ENCODE measurements around the gene RPGR. TPM values are rescaled to one million over a fixed set of nuclear protein-coding genes. Genes with fewer than 3 reads are reported as not detected.

Gene RPGR, protein sequence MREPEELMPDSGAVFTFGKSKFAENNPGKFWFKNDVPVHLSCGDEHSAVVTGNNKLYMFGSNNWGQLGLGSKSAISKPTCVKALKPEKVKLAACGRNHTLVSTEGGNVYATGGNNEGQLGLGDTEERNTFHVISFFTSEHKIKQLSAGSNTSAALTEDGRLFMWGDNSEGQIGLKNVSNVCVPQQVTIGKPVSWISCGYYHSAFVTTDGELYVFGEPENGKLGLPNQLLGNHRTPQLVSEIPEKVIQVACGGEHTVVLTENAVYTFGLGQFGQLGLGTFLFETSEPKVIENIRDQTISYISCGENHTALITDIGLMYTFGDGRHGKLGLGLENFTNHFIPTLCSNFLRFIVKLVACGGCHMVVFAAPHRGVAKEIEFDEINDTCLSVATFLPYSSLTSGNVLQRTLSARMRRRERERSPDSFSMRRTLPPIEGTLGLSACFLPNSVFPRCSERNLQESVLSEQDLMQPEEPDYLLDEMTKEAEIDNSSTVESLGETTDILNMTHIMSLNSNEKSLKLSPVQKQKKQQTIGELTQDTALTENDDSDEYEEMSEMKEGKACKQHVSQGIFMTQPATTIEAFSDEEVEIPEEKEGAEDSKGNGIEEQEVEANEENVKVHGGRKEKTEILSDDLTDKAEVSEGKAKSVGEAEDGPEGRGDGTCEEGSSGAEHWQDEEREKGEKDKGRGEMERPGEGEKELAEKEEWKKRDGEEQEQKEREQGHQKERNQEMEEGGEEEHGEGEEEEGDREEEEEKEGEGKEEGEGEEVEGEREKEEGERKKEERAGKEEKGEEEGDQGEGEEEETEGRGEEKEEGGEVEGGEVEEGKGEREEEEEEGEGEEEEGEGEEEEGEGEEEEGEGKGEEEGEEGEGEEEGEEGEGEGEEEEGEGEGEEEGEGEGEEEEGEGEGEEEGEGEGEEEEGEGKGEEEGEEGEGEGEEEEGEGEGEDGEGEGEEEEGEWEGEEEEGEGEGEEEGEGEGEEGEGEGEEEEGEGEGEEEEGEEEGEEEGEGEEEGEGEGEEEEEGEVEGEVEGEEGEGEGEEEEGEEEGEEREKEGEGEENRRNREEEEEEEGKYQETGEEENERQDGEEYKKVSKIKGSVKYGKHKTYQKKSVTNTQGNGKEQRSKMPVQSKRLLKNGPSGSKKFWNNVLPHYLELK
- 10 to 100 TPM in 3 of 4 donors, 1 to 10 TPM in 1; 8.1 to 18.5 (median 14.7) TPM for polyA plus RNA-seq (ENCODE audit: insufficient read length in 4 of 4)

DNA sequence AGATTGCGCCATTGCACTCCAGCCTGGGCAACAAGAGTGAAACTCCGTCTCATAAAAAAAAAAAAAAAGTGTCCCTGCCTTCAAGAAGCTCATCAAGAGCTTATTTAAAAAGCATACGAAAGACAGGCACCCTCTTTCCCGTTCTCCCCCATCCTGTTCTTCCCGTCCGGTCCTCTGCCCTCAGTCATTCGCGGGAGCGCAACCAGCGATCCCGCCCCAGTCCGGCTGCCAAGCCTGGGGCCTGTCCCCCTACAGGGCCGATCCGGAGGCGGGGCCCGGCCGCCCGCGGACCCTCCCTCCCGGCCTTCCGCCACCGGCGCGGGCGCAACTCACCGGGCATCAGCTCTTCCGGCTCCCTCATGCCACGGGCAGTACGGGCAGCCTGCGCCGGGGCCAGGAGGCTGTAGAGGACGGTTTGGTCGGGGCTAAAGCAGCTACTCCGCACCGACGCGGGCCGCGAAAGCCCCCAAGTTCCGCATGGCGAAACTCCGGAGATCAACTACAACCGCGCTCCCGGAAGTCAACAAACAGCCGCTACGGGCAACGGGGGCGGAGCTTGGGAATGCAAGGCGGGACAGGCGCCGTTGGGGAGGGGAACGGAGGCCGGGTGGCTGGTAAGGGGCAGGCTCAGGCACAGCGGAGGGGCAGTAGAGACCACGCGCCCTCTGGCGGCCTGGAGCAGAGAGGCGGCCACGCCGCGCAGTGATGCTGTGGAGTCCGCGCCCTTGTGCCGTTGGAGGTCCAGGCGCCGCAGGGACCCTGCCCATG is at the start of gene RPGR:
Gene RPGR, minus strand, starts transcription at position 503 of the 768 bp plus-strand sequence. Its CDS starts 142 bp downstream, at position 361.
- DNase-seq (ENCODE audit: low read depth in 4 of 4, low spot score in 3 of 4): peak; percentile 70 to 82 (median 77)

DNA sequence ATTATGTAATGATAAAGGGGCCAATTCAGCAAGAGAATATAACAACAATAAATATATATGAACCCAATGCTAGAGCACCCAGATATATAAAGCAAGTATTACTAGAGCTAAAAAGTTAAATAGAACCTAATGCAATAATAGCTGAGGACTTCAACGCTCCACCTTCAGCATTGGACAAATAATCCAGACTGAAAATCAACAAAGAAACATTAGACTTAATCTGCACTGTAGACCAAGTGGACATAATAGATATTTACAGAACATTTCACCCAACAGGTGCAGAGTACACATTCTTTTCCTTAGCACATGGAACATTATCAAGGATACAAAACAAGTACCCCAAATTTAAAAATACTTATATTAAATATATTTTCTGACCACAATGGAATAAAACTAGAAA is 49.4 kb upstream of the RPGR start:
- DNase-seq (ENCODE audit: low read depth in 4 of 4, low spot score in 3 of 4): no peak

DNA sequence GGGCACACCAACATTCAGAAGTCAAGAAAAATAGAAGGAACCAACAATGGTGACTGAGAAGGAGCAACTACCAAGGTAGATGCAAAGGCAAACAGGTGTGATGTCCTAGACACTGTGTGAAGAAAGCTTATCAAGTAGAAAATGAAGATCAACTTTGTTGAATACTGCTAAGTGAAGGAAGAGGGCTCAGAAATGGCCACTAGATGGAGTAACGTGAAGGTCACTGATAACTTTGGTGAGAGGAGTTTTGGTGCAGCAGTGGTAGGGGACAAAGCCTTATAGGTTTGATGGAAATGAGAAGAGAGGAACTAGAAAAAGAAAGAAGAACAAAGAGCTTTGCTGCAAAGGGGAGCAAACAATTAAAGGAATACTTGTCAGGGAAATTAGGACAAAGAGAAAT is 48.6 kb upstream of the RPGR start:
- no peak for DNase-seq (ENCODE audit: low read depth in 4 of 4, low spot score in 3 of 4)

DNA sequence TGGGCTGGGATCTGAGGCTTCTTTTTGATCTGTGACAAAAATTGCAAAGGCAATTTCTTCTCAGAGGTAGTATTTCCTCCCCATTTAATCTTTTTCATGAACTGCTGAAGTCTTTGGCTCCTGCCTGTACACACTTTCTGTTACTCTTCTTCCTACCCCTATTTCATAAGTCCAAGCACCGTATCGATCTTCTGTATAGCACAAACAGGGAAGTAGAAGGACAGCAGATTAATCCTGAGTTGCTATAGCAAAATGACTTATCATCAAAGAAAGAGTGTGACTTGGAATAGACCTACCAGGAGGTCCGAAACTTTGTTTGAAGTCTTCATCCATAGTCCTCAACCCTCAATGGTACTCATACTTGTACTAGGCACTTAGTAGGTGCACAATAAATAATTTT is 47.1 kb upstream of the RPGR start:
- no peak for DNase-seq (ENCODE audit: low read depth in 4 of 4, low spot score in 3 of 4)

DNA sequence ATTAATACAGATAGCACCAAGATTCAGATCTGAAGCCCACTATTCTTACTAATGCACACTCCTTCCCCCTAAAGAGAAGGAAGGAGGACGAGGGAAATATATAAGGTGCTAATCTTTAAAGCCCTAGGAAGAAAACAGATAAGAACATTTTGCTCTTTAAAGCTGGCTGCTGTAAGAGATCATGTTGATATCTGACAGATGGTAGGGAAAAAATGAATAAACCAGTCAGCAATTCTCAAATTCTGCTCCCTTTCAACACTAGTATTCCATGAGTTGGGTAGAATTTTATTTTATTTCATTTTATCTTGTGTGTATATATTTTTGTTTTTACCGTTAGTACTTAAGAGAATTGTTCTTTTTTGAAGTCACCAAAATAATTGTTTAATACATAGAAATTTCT is 44.3 kb upstream of the RPGR start:
- no peak for DNase-seq (ENCODE audit: low read depth in 4 of 4, low spot score in 3 of 4)

DNA sequence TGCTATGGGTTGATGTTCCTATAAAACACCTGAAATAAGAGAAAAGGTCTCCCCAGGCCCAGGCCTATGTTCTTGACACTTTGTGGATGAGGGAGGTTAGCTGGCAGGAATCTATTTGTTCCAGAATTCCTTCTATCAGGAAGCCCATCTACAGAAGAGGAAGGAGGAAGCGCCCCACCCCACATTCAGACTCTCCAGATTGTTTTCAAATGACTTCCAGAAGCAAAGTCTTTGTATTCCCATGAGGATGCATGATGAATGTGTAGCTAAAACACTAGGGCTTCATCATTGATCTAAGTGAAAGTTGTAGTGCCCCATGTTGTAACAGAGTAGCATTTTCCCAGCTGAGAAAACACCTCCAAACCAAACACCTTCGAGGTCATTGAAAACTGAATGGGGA is 41.5 kb upstream of the RPGR start:
- DNase-seq (ENCODE audit: low read depth in 4 of 4, low spot score in 3 of 4): no peak

DNA sequence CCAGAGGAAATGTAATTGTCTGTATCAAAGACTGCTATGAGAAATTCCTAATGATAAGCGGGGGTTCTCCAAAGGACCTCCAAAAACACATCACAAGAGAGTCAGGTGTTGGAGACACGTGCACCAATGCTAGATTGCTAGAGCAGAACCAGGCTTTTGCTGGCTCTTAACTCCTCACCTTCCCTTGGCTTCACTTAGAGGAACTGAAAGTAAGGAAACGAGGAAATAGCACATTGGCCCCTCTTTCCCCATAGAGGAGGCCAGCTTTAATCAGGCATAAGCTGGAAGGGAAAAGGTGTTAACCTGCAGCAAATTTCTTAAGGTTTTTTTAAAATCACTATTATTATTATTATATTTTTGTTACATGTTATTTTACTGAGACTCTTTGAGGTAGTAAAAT is 38.6 kb upstream of the RPGR start:
- no peak for DNase-seq (ENCODE audit: low read depth in 4 of 4, low spot score in 3 of 4)

DNA sequence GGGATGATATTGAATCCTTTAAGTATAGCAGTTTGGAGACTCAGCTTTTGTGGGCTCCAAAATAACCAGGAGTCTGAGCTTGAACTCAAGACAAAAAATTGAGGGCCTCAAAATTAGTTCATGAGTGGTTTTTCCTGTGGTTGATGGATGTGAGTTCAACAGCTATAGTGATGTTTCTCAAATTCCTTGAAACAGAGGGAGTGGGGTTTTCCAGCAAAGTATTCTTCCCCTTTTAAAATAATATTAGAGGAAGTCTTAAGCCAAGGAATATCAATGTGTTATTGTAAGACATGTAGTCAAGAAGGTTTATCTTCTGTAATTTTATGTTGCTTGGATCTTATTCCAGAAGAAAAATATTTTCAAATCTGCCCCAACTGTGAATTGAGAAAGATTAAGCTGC is 35.7 kb upstream of the RPGR start:
- no peak for DNase-seq (ENCODE audit: low read depth in 4 of 4, low spot score in 3 of 4)

DNA sequence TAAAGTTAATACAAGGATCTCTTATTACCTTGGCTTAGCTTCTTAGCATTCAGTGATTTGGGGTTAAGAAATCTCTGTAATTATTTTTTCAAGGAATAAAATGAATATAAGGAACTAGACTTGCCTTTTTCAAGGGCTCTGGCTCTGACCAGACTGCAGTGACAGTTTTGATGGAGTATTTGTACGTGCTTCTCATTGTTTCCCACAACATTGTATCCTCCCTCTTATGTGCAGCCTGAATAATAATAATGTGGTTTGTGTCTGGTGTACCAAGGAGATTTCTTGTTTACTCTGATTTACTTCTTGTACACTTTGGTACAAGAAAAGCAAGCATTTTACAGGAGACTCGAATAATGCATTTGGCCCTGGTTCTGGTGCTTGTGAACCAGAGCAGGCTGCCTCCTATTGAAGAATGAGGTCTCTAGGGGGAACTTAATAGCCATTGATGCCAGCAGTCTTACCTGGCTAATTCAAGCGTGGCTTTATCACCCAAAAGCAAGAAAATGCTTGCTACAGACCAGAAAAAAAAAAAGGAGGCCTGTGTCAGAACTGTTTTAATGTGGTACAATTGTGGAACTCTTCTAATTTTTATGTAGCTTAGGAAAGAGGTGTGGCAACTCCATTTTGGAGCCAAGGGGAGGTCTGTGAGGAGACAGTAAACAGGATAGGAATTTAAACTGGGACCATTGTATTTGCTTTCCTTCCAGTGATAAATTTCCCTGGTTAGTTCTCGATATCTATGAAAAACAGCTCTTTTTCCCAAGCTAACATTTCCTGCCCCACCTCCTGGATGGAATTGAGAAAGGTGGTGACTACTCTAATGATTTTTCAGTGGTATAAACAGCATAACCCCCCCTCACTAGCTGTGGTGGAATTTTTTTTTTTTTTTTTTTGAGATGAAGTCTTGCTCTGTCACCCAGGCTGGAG is 30.7 kb upstream of the RPGR start:
- no peak for DNase-seq (ENCODE audit: low read depth in 4 of 4, low spot score in 3 of 4)

DNA sequence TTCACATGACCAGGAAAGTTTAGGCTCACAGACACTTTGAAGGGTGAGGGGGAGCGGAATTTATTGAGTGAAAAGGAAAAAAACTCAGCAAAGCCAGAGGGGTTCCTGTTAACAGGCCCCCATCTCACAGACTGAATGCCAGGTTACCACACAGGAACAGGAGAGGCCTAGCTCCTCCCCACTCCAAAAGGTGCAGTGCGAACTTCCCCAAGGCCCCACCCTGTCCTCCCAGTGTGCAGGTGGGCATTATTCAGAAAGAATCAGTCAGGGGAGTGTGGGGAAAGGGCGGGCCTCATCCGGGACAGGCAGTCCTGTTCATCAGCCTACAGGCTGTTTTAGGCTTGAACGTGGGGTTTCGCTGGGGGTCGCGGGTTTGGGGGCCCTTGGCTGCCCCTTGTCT is 29.1 kb upstream of the RPGR start:
- DNase-seq (ENCODE audit: low read depth in 4 of 4, low spot score in 3 of 4): no peak

DNA sequence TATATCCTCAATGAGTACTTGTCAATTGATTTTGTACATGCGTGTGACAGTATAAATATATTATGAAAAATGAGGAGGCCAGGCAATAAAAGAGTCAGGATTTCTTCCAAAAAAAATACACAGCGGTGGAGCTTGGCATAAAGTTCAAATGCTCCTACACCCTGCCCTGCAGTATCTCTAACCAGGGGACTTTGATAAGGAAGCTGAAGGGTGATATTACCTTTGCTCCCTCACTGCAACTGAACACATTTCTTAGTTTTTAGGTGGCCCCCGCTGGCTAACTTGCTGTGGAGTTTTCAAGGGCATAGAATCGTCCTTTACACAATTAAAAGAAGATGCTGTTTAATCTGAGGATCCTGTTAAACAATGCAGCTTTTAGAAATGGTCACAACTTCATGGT is 25.1 kb upstream of the RPGR start, which contains the start of gene OTC:
Gene OTC, plus strand, starts transcription at position 243 of the 400 bp plus-strand sequence. Its CDS starts 93 bp downstream, at position 336.
- DNase-seq (ENCODE audit: low read depth in 4 of 4, low spot score in 3 of 4): no peak

DNA sequence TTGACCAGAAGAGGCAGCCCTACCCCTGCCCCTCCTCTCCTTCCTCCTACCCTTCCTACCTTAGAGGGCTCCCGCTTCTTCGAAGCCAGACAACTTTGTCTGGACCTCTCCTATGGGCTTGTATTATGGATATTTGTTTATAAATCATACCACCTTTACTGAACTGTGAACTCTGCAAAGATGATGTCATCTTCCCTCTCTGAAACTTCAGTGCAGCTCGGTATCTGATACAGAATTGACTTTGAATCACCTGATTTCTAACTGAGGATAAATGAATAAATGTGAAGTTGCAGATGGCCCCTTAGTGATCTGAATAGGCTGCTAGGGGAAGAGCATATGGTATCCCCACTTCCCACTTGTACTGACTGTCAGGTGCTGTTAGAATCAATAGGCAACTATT is 24.0 kb upstream of the RPGR start:
- DNase-seq (ENCODE audit: low read depth in 4 of 4, low spot score in 3 of 4): no peak

DNA sequence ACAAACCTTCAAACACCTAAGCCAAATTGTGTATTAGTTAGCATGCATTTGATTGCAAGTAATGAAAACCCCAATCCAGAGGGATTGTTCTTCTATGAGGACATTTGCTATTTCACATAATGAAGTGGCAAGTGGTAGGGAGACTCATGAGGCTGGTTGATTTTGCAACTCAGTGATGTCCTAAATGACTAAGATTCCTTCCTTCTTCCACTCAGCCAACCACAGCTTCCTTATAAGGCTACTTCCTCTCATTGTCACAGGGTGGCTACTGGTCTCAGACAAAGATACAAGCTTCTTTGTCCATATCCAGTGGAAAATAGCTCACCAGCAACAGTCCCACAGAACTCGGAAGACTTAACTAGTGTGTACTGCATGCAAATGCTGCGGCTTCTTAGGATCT is 19.8 kb upstream of the RPGR start:
- no peak for DNase-seq (ENCODE audit: low read depth in 4 of 4, low spot score in 3 of 4)

DNA sequence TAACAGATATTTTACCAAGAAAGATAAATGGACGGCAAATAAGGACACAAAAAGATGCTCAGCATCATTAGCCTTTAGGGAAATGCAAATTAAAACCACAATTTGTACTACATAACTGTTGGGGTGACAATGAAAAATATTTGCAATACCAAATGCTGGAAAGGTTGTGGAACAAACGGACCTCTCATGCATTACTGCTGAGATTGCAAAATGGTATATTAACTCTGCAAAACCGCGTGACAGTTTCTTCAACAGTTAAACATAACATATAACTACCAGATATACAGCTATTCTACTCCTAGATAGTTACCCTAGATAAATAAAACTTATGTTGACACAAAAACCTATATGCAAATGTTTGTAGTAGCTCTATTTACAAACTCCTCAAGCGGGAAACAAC is 18.8 kb upstream of the RPGR start:
- no peak for DNase-seq (ENCODE audit: low read depth in 4 of 4, low spot score in 3 of 4)

DNA sequence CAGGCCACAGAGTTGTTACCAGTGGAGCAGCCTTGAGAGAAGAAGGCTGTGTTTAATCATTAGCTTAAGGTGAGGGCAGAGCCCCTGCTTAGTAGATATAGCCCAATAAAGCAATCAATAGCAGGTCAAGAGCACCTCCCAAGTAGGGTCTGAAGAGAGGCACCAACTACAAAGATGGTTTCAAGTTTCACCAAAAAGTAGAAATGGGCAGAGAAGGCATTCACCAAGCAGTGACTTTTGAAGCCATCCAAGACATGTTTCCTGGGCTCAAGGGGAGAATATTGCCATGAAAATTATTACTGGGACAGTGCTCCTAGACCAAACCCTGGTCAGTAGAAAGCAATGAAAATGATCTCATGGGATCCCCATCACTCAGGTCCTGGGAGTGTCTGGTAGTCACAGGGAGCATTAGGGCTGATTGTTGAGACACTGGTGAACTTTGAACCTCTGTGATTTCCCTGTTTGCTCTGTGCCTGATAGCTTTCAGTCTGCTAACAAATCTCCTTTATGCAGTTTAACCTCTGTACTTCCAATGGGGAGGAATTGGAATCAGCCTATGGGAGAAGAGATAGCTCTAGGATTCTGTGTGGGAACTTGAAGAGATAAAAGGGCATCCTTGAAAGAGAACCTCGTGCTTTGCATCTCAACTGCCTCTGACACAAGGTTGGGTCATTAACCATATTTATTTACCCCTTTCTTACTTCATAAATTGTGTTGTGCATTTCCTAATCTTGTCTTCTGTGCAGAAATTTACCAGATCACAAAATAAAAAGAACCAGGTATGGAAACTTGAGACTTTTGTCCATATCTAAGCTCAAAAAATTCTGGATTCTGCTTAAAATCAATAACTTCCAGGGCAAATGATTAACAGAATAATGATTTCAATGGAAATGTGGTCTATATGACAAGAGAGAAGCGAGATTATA is 15.8 kb upstream of the RPGR start:
- DNase-seq (ENCODE audit: low read depth in 4 of 4, low spot score in 3 of 4): no peak

DNA sequence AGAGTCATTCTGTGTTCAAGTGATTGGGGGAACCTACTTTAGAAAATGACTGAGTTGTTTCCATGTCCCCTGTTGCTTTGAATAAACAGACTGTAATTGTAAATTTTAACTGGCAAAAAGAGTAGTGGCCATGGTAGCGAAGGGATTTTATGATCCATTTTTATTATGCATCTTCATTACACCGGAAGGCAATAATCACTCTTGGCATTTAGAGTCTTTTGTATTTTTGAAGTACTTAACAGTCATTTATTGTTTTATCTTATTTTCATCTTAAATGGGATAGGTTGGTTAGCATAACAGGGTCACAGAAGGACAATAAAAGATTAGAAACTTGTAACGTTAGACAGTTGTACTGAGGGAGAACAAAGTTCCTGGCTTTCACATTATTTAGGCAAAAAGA is 14.1 kb upstream of the RPGR start:
- no peak for DNase-seq (ENCODE audit: low read depth in 4 of 4, low spot score in 3 of 4)

DNA sequence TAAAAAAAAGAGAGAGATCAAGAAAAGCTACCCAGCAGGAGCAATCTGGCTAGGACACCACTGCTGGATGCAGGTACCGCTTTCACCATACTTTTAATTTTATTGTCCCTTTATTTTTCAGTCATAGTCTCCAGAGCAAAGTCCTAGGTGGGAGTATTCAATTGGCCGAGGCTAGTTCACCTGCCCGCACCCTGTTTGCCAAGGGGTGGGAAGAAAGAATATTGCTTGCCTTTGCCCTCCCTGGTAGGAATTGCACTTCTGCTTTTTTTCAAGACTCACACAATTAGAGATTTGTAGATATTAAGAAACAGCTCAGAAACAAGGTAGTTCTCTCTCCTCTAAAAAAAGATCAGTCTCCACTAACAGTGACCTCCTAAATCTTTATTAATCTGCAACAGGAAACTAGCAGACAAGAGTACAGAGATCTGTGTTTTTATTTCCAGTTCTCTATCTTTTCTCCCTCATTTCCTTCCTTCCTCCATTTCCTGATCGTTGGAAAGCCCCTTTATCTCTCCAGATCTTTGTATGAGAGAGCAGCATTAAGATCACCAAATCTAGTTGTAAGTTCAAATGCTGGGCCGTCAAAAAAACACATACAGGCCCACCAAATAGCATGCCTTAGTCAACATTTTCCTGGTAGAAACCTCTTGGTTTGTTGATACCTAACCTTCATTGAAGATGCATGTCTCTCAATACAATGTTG is 9.4 kb upstream of the RPGR start:
- DNase-seq (ENCODE audit: low read depth in 4 of 4, low spot score in 3 of 4): no peak

DNA sequence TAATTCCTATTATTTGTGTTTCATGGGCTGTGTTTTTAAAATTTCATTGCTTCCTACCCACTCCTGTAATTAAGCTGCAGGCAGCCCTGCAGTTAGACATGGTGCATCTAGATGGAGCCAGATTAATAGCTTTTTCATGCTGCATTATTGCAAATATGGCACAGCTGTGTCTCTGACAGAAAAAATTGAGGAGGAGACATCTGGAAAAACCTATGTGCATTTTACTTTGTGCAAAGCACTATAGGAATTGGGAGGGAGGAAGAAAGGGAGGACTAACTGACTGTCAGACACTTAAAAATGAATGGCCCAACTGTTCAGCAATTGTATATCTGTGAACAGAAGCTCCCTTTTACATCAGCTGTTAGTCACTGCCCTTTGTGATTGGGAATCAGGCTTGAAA is 8.1 kb upstream of the RPGR start:
- DNase-seq (ENCODE audit: low read depth in 4 of 4, low spot score in 3 of 4): no peak
